GM19468 (cell line): Measurements from ENCODE around the gene LAS1L.
"Not testable (repeated sequence)": the region's sequence is repeated elsewhere in the genome, so short reads cannot be mapped to it uniquely, and the experiment has no call there.

ENCODE experiments used
- ATAC-seq: cut with Tn5 transposase; IDR thresholded peaks from one replicate; pipeline ENCODE4 v1.9.1; 2021; ENCODE audit warnings: mild to moderate bottlenecking, moderate library complexity, moderate number of reproducible peaks; ENCODE audit not compliant: unreplicated experiment; ENCODE audit errors: extremely low read depth

The LAS1L gene

DNA sequence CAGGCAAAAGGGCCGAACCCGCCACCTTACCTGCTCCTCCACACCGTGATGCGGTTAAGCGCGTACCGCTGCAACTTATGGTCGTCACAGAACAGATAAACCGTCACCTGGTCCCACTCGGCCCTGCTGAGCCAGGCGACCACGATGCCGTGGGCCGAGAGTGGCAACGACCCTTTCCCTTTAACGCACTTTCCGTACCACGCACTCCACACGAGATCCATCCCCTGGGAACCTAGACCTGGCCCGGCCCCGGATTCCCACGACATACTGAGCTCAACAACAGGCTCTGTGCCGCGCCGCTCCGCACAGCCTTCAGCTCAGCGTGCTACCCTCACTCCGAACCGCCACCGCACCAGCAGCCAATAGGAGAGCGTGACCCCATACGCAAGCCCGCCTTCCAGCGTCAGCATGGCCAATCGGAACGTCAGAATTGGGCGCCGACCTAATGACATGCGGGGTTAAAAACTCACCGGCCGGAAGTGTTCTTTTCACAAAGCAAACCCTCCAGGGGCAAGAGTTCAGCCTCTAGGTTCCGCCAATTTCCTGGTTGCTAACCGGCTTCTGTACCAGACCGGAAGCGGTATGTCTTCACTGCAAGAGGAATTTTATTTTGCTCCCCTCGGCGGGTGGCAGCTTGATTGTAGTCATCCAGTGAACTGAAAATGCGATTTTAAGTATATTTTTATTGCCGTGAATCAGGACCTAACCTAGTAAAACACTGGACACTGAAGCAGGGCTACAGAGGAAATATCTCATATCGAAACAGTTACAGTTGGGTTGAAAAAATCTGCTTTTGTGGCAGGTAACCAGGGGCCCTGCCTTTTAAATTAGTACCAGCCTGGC, at the start of gene LAS1L:
Gene LAS1L (minus strand): TSS at position 338 of the 843 bp plus-strand sequence. CDS start 72 bp downstream, at position 266.
- peak; percentile 99 for ATAC-seq

DNA sequence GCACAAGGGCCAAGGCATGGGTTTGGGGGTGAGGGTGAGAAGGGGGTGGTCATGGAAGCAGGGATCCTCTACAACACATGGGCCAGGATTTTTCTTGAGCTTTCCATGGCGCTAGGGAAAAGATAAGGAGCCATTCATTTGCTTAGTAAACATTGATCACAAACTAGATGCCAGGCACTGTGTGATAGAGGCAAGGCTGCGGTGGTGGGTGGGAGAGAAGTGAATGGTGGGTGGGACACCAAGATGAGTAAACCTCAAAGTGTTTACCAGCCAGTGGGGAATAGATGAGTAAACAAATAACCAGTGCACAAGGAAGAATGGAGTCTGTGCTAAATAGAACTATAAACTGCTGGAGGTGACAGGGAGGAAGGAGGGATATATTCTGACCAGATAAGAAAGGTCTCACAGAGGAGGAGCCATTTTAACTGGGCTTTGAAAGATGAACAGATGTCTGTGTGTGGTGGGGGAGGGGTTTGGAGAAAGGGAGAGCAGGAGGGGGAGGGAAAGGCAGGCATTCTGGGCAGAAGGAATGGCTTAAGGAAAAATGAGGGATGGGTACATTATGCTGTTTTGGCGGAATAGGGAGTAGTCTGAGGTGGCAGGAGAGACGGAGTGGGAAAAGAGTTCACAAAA, 48.0 kb upstream of the LAS1L start:
- ATAC-seq = no peak

DNA sequence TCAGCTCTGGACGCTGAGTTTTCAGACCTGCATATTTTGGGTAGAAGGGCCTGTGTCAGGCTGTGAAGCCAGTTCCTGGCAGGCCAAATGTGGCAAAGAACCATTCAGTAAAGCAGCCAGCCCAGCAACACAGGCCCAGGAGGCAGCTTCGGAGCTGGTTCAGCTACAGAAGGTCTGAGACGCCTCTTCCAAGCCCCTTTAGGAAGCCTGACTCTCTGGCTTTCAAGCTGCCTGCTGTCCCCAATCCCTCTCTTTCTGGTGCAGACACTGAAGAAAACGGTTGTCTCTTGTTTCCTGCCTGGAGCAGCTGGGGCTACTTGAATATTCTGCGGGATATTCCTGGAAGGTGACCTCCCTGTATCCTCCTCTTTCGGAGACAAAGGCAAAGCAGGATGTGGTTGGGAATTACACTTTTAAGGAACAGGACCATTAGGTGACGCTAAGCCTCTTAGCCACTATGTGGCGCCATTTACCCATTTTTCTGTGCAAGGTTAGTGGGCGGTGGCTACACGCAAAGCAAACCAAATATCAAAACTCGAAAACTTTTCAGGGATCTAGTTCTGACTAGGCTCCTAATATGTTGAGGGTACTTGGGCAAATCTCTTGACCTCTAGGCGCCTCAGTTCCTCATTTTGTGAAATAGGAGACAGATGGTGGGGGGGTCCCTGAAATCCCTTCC, 47.2 kb upstream of the LAS1L start:
- peak; percentile 50 for ATAC-seq

DNA sequence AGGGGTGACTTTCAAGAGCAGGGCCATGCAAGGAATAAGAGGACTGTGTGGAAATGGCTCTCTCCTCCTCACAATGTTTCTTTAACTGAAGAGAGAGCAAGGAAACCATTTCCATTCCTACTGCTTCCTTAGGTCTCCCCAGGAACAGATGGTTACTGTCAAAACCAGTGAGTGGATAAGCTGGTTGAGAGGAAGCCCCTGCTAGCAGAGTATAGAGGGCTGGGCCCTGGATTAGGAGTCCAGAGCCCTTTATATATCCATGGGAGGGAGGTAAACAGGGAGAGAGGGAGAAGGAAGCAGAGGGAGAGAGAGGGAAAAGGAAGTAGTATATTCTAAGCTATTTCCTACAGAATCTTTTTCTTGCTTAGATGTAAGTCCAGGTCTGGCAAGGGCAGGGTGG, 43.8 kb upstream of the LAS1L start:
- ATAC-seq = no peak

DNA sequence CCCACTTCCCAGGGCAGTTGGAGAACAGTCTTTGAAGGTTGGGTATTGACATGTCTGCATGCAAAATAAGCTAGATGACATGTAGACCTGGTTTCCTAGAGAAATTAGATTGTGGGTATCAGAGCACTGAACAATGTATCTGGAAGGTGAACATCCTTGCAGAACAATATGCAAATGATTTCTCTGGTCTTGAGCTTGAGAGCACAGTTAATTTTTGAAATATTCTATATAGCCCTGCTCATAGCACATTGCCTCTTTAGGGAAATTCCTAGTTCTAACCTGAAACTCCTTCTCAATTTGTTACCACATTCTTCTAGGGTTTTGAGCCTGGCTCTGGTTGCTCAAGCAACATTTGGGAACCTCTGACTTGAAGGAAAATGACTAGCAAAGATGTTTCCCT, 41.6 kb upstream of the LAS1L start:
- ATAC-seq = no peak

DNA sequence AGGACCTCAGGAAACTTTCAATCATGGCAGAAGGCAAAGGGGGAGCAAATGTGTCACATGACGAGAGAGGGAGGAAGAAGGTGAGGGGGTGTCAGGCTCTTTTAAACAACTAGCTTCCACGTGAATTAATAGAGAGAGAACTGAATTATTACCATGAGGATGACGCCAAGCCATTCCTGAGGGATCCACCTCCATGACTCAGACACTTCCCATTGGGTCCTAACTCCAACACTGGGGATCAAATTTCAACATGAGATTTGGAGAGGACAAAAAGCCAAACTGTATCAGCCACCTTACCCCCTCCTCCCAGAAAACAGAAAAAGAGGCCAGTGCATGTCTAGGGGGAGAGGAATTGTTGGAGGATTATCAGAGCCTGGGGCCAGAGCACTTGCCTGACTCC, 40.4 kb upstream of the LAS1L start:
- ATAC-seq = no peak

DNA sequence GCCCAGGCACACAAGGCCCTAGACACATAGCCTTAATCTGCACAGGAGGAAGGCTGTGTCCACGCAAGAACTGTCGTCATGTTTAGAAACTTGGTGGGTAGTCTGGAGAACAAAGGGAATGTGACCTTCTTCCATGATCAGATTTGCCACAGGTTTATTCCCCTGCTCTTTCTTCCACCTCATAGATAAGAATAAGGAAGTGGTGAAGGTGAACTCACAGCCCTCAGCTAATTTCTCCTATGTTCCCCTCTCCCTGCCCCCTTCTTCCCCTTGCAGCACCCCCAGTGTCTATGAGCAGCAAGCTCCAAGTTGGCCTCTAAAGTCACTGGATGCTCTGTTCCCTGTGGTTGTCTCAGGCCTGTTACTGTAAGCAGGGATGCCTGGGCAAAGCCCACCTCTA, 39.8 kb upstream of the LAS1L start:
- no peak for ATAC-seq

DNA sequence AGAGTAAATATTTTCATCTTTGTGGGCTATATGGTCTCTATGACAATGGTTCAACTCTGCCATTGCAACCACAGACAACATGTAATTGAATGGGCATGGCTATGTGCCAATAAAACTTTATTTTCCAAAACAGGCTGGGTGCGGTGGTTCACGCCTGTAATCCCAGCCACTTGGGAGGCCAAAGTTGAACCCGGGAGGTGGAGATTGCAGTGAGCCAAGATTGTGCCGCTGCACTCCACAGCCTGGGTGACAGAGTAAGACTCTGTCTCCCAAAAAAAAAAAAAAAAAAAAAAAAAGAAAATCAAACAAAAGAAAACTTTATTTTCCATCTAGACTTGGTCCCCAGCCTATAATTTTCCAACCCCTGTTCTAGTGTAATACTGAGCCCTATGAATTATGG, 38.4 kb upstream of the LAS1L start:
- no peak for ATAC-seq

DNA sequence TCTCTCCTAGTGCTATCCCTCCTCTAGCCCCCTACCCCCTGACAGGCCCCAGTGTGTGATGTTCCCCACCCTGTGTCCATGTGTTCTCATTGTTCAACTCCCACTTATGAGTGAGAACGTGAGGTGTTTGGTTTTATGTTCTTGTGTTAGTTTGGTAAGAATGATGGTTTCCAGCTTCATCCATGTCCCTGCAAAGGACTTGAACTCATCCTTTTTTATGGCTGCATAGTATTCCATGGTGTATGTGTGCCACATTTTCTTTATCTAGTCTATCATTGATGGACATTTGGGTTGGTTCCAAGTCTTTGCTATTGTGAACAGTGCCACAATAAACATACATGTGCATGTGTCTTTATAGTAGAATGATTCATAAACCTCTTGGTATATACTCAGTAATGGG, 28.3 kb upstream of the LAS1L start:
- ATAC-seq = not testable (repeated sequence)

DNA sequence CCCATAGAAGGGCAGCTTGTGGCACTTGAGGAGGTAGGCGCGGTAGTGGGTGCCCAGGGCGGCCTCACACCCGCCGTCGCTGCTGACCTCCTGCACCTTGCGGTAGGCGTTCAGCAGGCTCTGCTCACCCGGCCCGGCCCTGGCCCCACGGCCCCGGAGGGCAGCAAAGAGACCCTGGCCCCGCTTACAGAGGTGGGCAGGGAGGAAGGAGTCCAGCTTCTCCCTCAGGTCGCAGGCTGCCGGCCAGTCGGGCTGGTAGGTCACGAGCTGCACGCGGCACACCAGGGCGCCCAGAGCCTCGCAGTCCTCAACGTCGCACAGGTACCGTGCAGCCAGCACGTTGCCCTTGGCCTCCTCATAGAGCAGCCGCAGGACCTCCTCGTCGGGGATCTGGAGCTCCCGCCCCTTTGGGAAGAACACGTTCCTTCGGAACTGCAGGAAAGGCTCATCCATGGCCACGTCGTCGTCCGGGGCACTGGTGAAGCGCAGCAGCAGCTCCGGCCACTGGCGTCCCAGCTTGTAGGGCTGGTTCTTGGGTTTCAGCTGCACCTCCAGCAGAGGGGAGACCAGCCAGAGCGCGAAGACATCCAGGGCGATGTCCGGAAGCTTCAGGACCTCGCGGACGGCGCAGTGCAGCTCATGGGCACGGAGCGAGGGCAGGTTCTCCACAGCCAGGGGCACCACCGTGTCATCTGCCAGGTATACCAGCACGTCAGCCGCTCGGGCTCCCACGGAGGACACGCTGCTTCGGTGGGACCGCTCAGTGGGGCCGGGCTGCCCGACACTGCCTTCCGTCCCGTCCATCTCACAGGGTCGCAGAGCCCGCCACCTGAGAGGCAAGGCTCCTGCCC, 17.1 kb upstream of the LAS1L start:
- ATAC-seq = no peak

DNA sequence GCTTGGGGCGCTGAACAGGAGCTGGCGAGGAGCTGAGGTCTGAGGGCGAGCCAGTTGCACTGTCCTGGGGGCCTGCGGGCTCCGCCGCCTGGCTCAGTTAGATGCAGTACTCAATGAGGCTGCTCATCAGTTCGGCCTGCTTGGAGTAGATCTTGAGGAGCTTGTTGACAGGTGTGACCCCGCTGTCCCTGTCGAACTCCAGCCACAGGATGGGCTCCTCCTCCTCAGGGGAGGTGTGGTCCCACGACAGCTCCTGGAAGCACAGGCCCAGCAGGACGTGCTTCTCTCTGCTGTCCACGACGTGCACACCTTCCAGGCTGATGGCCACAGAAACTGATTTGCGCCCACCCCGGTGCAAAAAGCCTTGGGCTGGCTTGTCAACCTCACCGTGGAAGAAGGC, 16.5 kb upstream of the LAS1L start:
- no peak for ATAC-seq

DNA sequence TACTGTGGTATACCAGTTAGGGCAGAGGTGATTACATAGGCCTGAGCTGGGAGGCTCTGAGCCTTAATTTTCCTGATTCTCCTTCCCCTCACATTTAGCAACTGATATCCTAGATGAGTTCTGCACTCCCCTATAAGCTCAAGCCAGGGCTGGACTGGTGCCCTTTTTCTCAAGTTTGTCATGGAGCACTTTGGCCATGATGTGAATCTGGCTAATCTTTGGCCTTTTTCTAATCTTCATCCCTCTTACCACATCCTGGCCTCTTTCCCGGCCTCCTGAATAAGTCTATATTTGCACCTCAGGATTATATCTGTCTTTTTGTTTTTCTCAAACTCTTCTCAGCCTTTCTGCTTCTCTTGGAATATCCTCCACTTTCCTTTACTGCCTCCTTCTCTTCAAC, 10.9 kb upstream of the LAS1L start:
- ATAC-seq = no peak

DNA sequence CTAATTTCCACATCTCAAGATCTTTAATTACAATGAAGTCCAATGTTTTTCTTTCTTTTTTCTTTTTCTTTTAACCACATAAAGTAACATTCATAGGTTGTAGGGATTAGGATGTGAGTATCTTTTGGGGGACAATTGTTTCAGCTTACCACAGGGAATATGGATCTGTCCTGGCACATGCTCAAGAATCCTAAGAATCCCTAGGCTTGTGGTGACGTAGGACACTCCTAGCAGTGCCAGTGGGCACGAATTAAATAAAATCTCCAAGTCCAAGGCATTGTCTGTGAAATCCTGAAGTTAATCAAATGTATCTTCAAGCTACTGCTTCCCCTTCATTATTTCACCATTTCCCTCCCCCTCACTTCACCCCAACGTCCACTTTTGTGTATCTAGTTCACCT, 2.6 kb upstream of the LAS1L start:
- ATAC-seq = no peak

DNA sequence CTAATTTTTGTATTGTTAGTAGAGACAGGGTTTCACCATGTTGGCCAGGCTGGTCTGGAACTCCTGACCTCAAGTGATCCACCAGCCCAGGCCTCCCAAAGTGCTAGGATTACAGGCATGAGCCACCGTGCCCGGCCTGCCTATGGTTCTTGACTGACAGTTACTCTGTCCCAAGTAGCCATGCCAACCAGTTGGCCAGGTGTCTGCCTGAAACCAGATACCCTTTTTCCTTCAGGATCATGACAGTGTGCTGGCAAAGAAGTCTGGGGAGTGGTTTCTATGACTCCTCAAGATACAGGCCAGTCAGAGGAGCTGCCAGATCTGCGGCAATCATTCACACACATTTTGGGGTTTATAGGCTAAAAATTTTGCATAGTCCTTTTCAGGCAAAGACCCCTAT, 1.7 kb upstream of the LAS1L start:
- no peak for ATAC-seq

DNA sequence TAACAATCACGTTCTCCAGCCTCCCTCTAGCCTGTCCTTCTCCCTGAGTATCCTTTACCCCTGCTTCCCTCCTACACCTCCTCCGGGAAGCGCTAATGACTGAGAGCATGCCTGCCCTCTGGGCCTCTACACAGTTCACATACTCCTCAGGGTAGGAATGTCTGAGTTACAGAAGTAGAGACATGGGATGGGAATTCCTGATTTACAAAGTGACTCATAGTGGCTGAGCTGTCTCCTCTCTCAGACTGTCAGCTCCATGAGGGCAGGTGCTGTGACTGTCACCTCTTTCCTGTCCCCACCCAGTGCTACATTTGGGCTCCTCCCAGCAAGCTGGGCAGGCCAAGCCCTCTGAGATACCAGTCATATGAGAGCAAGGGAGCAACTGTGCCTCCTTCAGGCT, 2.6 kb downstream of the LAS1L start:
- ATAC-seq = no peak

DNA sequence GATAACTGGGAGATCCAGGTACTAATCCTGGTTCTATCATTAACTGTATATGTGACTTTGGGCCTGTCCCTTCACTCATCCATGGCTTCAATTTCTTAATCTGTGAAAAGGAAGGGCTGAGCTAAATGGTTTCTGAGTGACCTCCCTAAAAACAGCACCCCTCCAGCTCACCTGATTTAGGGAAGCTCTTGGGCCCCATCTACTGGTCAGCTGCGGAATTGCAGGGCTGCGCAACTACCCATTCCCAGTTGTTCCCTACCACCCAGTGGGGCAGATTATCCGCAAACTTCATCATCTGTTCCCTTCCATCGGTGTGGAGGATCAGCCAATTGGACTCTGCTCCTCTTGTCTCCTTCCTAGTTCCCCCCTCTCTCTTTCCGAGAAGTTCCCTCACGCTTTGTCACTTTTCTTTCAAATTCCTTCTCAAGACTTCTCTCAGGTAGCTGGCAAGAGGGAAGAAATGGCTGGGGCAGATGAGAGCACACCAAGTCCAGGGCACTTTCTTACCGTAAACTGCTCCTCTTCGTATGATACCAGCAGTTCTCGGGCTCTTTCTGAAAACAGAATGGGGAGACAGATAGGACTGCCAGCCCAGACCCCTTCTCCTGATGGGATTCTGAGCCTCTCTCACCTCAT, 5.8 kb downstream of the LAS1L start:
- no peak for ATAC-seq

DNA sequence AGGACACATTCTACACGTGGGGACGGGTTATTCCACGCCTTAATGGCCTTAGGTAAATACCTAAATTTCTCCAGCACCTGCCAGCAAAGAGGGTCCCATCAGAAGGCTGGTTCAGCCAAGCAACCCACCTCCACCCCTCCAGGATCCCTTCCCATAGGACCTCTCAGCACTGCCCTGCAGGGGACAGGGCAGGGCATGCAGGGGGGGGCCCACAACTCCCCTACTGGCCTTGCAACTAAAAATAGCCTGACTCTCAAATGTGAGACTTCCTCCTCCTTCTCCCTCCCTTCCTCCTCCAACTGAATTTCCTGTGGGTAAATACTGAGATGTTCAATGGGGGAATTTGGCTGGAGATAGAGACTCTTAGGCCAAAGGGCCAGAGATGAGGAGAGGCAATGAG, 6.3 kb downstream of the LAS1L start:
- ATAC-seq = no peak

DNA sequence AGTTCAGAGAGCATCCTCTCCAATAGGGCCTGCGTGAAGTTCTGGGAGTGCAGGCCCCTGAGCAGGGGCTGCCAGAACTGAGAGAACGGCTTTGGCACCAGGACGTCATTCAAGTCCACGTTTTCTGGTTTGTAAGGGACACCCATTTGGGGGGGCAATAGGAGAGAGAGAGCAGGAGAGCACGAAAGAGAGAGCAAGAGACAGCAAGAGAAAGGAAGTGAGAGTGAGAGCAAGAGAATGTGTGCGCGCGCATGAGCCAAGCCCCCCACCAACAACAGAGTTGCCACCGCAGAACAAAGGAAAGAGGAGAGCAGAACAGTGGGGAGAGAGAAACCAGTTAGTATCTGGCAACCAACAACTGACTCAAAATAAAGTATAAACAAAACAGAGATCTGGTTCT, 10.4 kb downstream of the LAS1L start:
- ATAC-seq = no peak

DNA sequence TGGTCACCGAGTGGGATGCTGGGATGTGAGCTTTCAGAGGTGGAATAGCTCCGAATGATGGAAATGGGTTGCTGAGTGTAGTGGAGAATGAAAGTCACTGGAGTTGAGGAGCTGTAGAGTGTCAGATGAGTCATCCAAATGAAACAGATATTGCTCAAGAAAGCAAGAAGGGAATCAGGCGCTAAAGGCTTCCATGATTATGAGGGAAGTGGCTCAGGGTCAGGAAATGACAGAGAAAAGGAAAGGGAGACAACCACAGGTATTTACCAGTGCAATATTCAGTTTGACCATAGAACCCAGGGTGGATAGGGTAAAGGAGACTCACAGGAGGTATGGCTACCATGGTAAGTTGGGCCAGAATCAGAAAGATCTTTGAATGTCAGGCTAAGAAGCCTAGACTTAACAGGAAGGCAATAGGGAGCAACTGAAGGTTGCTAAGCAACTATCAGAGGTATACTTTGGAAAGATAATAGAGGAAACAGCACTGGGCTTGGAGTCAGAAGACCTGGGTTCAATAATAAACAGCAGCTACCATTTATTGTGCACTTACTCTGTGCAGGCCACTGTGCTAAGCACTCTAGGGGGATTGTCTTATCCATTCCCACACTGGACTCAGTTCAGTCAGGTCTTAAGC, 11.7 kb downstream of the LAS1L start:
- ATAC-seq = no peak
